Measurements from ENCODE around the gene CSTF3. TPM values are rescaled to one million over a fixed set of nuclear protein-coding genes. Genes with fewer than 3 reads are reported as not detected.
A peak's percentile ranks its signal among the peaks of the same experiment; 100 is the strongest.

CSTF3 gene
- total and polyA plus RNA-seq, 10 of the 15 experiments (the other 5 are each of a cell fraction or from before 2014, with no cell fraction given) = 25.4 to 63.5 (median 49.5) TPM

DNA sequence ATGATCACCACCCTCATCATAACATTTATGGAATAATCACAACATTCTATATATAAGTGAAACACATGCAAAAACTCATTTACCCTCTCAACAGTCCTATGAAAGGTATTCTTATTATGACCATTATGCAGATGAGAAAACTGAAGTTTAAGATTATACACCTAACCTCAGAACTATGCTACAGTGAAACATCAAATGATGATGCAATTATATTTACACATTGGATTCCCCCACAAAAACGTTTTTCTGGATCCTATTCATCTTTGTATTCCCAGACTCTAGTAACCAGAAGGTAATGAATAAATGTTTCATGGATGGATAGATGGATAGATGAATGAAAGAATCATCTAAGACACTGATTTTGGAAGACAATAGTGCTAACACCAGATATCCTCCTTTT lies 67.1 kb downstream of the CSTF3 start (continued):
- TF ChIP-seq, protein P1, sequence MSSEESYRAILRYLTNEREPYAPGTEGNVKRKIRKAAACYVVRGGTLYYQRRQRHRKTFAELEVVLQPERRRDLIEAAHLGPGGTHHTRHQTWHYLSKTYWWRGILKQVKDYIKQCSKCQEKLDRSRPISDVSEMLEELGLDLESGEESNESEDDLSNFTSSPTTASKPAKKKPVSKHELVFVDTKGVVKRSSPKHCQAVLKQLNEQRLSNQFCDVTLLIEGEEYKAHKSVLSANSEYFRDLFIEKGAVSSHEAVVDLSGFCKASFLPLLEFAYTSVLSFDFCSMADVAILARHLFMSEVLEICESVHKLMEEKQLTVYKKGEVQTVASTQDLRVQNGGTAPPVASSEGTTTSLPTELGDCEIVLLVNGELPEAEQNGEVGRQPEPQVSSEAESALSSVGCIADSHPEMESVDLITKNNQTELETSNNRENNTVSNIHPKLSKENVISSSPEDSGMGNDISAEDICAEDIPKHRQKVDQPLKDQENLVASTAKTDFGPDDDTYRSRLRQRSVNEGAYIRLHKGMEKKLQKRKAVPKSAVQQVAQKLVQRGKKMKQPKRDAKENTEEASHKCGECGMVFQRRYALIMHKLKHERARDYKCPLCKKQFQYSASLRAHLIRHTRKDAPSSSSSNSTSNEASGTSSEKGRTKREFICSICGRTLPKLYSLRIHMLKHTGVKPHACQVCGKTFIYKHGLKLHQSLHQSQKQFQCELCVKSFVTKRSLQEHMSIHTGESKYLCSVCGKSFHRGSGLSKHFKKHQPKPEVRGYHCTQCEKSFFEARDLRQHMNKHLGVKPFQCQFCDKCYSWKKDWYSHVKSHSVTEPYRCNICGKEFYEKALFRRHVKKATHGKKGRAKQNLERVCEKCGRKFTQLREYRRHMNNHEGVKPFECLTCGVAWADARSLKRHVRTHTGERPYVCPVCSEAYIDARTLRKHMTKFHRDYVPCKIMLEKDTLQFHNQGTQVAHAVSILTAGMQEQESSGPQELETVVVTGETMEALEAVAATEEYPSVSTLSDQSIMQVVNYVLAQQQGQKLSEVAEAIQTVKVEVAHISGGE (CRISPR knock-in tag; IDR thresholded peaks at IDR 0.05) = no peak
- TF ChIP-seq, protein P2, sequence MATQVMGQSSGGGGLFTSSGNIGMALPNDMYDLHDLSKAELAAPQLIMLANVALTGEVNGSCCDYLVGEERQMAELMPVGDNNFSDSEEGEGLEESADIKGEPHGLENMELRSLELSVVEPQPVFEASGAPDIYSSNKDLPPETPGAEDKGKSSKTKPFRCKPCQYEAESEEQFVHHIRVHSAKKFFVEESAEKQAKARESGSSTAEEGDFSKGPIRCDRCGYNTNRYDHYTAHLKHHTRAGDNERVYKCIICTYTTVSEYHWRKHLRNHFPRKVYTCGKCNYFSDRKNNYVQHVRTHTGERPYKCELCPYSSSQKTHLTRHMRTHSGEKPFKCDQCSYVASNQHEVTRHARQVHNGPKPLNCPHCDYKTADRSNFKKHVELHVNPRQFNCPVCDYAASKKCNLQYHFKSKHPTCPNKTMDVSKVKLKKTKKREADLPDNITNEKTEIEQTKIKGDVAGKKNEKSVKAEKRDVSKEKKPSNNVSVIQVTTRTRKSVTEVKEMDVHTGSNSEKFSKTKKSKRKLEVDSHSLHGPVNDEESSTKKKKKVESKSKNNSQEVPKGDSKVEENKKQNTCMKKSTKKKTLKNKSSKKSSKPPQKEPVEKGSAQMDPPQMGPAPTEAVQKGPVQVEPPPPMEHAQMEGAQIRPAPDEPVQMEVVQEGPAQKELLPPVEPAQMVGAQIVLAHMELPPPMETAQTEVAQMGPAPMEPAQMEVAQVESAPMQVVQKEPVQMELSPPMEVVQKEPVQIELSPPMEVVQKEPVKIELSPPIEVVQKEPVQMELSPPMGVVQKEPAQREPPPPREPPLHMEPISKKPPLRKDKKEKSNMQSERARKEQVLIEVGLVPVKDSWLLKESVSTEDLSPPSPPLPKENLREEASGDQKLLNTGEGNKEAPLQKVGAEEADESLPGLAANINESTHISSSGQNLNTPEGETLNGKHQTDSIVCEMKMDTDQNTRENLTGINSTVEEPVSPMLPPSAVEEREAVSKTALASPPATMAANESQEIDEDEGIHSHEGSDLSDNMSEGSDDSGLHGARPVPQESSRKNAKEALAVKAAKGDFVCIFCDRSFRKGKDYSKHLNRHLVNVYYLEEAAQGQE (IDR thresholded peaks at IDR 0.05; ENCODE audit: low read depth, low read length) = no peak

DNA sequence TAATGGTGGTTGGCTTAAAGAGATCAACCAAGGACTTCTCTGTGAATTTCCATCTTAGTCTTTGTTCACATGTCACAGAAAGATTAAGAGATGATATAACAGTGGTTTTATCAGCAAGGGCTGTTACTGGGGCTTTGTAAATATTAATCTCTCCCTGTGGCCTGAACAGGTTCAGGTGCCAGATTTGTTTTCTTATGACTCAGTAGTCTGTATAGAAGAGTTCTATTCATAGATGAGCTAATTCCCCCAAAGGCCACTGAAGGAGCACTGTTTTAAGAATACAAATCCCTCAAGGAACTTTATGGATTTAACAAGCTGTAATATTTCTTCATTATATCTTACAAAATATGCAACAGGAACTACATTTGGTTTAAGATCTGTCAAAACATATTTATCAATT lies 71.5 kb downstream of the CSTF3 start:
- Histone ChIP-seq H3K27me3 (replicated peaks in 1 of 2; ENCODE audit: control insufficient read depth in 2 of 2, insufficient read depth in 2 of 2, low read length in 1 of 2) (no peaks in the 10 kb centered on the region), H3K4me1 (ENCODE audit: control insufficient read depth, insufficient read depth, low read length) (no peaks in the 10 kb centered on the region), H3K9ac (ENCODE audit: control insufficient read depth, insufficient read depth, low read length) (no peak overlapping the region), H3K4me3 (no peak overlapping the region), H3K79me2 (ENCODE audit: control insufficient read depth, insufficient read depth, low read length) (no peaks in the 10 kb centered on the region), H3K4me2 (ENCODE audit: control insufficient read depth, insufficient read depth) (no peak overlapping the region), H2AFZ (ENCODE audit: control insufficient read depth, low read depth, low read length) (no peak overlapping the region), H3K36me3 (ENCODE audit: control insufficient read depth in 2 of 2, insufficient read depth in 2 of 2, low read length in 1 of 2) (peaks cover 0 to 14% of the 10 kb centered on the region in 2 experiments; a peak in 1 of 4 replicates), H3K27ac (ENCODE audit: control insufficient read depth, insufficient read depth) (no peak overlapping the region), H3K9me3 (replicated peaks; ENCODE audit: control insufficient read depth, insufficient read depth, low read length) (no peaks in the 10 kb centered on the region), H4K20me1 (ENCODE audit: control insufficient read depth, insufficient read depth) (no peaks in the 10 kb centered on the region)
- CTCF ChIA-PET = interaction anchor here (1.0 to 1.5 kb wide), 2 partner anchors 13 to 280 kb away, joined by 3 to 4 read pairs; no protein-coding TSS in a partner anchor
- in situ Hi-C loops (cut with MboI) (no loop called here), intact Hi-C loops (cut with micrococcal nuclease; ENCODE audit: unreplicated experiment) (no loop called here)
- SMC1A ChIA-PET (ENCODE audit: uncharacterized antibody, unreplicated experiment) = no interaction called here
- POLR2A ChIA-PET = no interaction called here
- no peak for DNase-seq (ENCODE audit: low read depth, low spot score)
- peak; percentile 66 for ATAC-seq
- RAD21 ChIA-PET (ENCODE audit: unreplicated experiment) = interaction anchor here (1.0 kb wide), 1 partner anchor 230 kb away, joined by 3 read pairs; no protein-coding TSS in a partner anchor
- TF ChIP-seq ZNF274 (IDR thresholded peaks at IDR 0.05; ENCODE audit: insufficient read depth, insufficient read length) (no peak), CREM (IDR thresholded peaks at IDR 0.05; ENCODE audit: low read depth) (no peak), RCOR1 (conservative IDR thresholded peaks at IDR 0.05; ENCODE audit: low read depth, low read length) (no peak)
- TF ChIP-seq, protein P3, sequence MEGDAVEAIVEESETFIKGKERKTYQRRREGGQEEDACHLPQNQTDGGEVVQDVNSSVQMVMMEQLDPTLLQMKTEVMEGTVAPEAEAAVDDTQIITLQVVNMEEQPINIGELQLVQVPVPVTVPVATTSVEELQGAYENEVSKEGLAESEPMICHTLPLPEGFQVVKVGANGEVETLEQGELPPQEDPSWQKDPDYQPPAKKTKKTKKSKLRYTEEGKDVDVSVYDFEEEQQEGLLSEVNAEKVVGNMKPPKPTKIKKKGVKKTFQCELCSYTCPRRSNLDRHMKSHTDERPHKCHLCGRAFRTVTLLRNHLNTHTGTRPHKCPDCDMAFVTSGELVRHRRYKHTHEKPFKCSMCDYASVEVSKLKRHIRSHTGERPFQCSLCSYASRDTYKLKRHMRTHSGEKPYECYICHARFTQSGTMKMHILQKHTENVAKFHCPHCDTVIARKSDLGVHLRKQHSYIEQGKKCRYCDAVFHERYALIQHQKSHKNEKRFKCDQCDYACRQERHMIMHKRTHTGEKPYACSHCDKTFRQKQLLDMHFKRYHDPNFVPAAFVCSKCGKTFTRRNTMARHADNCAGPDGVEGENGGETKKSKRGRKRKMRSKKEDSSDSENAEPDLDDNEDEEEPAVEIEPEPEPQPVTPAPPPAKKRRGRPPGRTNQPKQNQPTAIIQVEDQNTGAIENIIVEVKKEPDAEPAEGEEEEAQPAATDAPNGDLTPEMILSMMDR (IDR thresholded peaks at IDR 0.05 in 2 of 3, conservative IDR thresholded peaks at IDR 0.05 in 1 of 3; ENCODE audit: control insufficient read depth in 2 of 3, extremely low read depth in 1 of 3, insufficient read depth in 1 of 3, low read depth in 3 of 3, low read length in 3 of 3) = peak in 1 of 3 experiments; percentile 6; a peak in 1 of 6 replicates
- no TSS peak for BruUV-seq (replicated peaks)
- no peak for FAIRE-seq

Measured in GM12878 (cell line).